ENCODE results near the gene TXNDC16.

The TXNDC16 gene

DNA sequence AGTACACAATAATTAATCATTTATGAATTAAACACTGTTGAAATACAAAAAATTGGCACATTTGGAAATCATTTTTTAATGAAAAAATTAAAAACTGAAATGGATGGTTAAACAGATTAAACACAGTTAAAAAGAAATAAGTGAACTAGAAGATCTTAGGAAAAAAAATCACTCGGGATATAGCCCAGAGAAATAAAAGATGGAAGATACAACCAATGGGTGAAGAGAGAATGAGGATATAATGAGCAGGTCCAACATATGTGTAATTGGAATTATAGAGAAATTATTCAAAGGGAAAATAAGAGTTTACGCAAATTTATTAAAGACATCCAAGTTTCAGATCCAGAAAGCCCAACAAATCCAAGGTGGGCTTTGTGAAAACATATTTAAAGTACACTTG is 6.4 kb upstream of the TXNDC16 start:
- no peaks in the 10 kb centered on the region for H3K9me2 ChIP-seq (replicated peaks; ENCODE audit: control insufficient read depth, low read length)
- H3K36me3 ChIP-seq (ENCODE audit: control insufficient read depth, low read length), result no peaks in the 10 kb centered on the region
- H3K9me3 ChIP-seq (ENCODE audit: control insufficient read depth, insufficient read depth, low read length), result no peaks in the 10 kb centered on the region
- 0 out of 2 replicates have a peak, but pooled peaks cover 3% of the 10 kb centered on the region for H3F3A ChIP-seq (ENCODE audit: control insufficient read depth, insufficient read depth)
- no peak overlapping the region for H3K4me2 ChIP-seq (ENCODE audit: low read length)
- no peaks in the 10 kb centered on the region for H4K20me1 ChIP-seq (ENCODE audit: control insufficient read depth, insufficient read depth, low read depth, low read length)
- H3K4me1 ChIP-seq (ENCODE audit: control insufficient read depth, low read length), result peaks cover 7% of the 10 kb centered on the region
- H3K79me2 ChIP-seq (ENCODE audit: control insufficient read depth, low read length), result no peaks in the 10 kb centered on the region
- TF ChIP-seq EZH2phosphoT487 (IDR thresholded peaks at IDR 0.05; ENCODE audit: borderline replicate concordance, low read length), result no peak
- TF ChIP-seq, protein P1, sequence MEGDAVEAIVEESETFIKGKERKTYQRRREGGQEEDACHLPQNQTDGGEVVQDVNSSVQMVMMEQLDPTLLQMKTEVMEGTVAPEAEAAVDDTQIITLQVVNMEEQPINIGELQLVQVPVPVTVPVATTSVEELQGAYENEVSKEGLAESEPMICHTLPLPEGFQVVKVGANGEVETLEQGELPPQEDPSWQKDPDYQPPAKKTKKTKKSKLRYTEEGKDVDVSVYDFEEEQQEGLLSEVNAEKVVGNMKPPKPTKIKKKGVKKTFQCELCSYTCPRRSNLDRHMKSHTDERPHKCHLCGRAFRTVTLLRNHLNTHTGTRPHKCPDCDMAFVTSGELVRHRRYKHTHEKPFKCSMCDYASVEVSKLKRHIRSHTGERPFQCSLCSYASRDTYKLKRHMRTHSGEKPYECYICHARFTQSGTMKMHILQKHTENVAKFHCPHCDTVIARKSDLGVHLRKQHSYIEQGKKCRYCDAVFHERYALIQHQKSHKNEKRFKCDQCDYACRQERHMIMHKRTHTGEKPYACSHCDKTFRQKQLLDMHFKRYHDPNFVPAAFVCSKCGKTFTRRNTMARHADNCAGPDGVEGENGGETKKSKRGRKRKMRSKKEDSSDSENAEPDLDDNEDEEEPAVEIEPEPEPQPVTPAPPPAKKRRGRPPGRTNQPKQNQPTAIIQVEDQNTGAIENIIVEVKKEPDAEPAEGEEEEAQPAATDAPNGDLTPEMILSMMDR (IDR thresholded peaks at IDR 0.05; ENCODE audit: low read depth, low read length, poor library complexity, severe bottlenecking), result no peak
- H3K4me3 ChIP-seq (ENCODE audit: low read length), result no peak overlapping the region
- H3K27ac ChIP-seq (ENCODE audit: low read depth, low read length), result no peak overlapping the region
- no peaks in the 10 kb centered on the region for H3K27me3 ChIP-seq (ENCODE audit: control insufficient read depth, low read length)

DNA sequence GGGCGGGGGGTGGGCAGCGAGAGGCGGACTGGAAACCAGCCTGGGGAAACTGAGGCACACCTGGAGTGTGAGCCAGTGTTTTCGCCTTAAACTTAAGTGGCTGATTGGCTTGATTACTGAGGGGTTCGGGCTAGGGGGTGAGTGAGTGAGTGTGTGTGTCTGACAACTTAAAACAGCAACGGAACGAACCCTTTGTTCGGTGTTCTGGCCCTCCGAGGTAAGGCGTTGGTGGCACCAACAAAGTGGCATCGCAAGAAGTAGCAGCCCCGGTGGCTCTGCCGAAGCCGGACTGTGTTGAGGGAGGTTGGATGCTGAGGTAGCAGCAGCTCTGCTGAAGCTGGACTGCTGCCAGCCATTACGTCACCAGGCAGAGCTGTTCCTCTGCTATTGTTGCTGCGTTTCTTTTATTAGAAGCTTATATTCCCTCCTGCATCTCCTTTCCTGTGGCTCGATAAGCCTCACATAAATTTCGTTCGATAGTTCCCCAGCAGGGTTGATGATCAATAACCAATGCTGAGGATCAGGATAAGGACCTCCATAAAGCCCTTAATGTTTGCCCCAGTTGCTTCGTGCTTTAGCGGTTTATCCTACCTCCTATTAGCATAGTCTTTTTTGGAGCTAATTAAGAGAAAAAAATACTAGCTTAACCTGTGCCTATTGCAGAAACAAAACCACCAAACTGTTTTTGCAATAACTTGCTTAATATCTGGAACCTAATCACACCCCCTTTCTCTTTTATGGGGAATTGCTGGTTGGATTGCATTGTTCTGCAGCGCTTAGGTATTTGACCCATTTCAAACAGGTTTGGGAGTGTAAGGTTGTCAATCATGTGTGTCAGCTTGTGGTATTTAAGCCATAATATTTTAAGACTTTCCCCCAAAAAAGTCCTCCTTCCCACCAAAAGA is 1.6 kb upstream of the TXNDC16 start:
- TF ChIP-seq, protein P1 (IDR thresholded peaks at IDR 0.05; ENCODE audit: low read depth, low read length, poor library complexity, severe bottlenecking), result no peak
- TF ChIP-seq EZH2phosphoT487 (IDR thresholded peaks at IDR 0.05; ENCODE audit: borderline replicate concordance, low read length), result no peak
- Histone ChIP-seq H3K4me1 (ENCODE audit: control insufficient read depth, low read length) (peaks cover 33% of the 10 kb centered on the region), H3K4me3 (ENCODE audit: low read length) (peak overlapping the region; percentile 80), H3K79me2 (ENCODE audit: control insufficient read depth, low read length) (peaks cover 32% of the 10 kb centered on the region), H3K36me3 (ENCODE audit: control insufficient read depth, low read length) (peaks cover 8% of the 10 kb centered on the region), H3K4me2 (ENCODE audit: low read length) (peak overlapping the region; percentile 96), H3K27ac (ENCODE audit: low read depth, low read length) (no peak overlapping the region), H3K9me3 (ENCODE audit: control insufficient read depth, insufficient read depth, low read length) (no peaks in the 10 kb centered on the region), H4K20me1 (ENCODE audit: control insufficient read depth, insufficient read depth, low read depth, low read length) (no peaks in the 10 kb centered on the region), H3K9me2 (replicated peaks; ENCODE audit: control insufficient read depth, low read length) (no peaks in the 10 kb centered on the region), H3K27me3 (ENCODE audit: control insufficient read depth, low read length) (no peaks in the 10 kb centered on the region), H3F3A (ENCODE audit: control insufficient read depth, insufficient read depth) (0 out of 2 replicates have a peak, but pooled peaks cover 3% of the 10 kb centered on the region)

DNA sequence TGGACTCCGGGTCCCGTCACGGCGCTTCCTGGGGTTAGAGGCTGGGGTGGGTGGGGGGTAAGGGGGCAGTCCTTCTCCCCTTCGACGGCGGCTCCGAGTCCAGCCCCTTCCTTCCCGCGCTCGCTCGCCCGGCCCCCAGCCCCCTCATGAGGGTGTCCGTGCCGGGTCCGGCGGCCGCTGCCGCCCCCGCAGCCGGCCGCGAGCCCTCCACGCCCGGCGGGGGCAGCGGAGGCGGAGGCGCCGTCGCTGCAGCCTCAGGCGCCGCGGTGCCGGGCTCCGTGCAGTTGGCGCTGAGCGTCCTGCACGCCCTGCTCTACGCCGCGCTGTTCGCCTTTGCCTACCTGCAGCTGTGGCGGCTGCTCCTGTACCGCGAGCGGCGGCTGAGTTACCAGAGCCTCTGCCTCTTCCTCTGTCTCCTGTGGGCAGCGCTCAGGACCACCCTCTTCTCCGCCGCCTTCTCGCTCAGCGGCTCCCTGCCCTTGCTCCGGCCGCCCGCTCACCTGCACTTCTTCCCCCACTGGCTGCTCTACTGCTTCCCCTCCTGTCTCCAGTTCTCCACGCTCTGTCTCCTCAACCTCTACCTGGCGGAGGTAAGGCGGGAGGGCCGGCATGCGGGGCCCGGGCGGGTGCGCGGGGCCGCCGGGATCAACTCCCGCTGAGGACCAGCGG is 831 bp upstream of the TXNDC16 start:
- H3K36me3 ChIP-seq (ENCODE audit: control insufficient read depth, low read length), result peaks cover 12% of the 10 kb centered on the region
- H3K9me3 ChIP-seq (ENCODE audit: control insufficient read depth, insufficient read depth, low read length), result no peaks in the 10 kb centered on the region
- peaks cover 36% of the 10 kb centered on the region for H3K4me1 ChIP-seq (ENCODE audit: control insufficient read depth, low read length)
- H3K4me3 ChIP-seq (ENCODE audit: low read length), result peak overlapping the region; percentile 80
- no peaks in the 10 kb centered on the region for H4K20me1 ChIP-seq (ENCODE audit: control insufficient read depth, insufficient read depth, low read depth, low read length)
- no peak overlapping the region for H3K27ac ChIP-seq (ENCODE audit: low read depth, low read length)
- no peaks in the 10 kb centered on the region for H3K27me3 ChIP-seq (ENCODE audit: control insufficient read depth, low read length)
- H3K4me2 ChIP-seq (ENCODE audit: low read length), result peak overlapping the region; percentile 96
- TF ChIP-seq EZH2phosphoT487 (IDR thresholded peaks at IDR 0.05; ENCODE audit: borderline replicate concordance, low read length), result no peak
- TF ChIP-seq, protein P1 (IDR thresholded peaks at IDR 0.05; ENCODE audit: low read depth, low read length, poor library complexity, severe bottlenecking), result no peak
- peaks cover 39% of the 10 kb centered on the region for H3K79me2 ChIP-seq (ENCODE audit: control insufficient read depth, low read length)
- 0 out of 2 replicates have a peak, but pooled peaks cover 3% of the 10 kb centered on the region for H3F3A ChIP-seq (ENCODE audit: control insufficient read depth, insufficient read depth)
- H3K9me2 ChIP-seq (replicated peaks; ENCODE audit: control insufficient read depth, low read length), result no peaks in the 10 kb centered on the region

Data from DOHH2 (cell line).